Stimulated activated CD8-positive, alpha-beta memory T cell treated with anti-CD3 and anti-CD28 coated beads, Interleukin-7, amount 100 ng/mL, for 4 hours (primary cell): ENCODE results near the gene NAP1L4.

Experiments used
- DNase-seq, 2 donors: peaks; one replicate each; pipeline ENCODE4 v3.0.0-alpha.2; 2020; ENCODE audit warnings: low read depth in 2 of 2

The NAP1L4 gene

DNA sequence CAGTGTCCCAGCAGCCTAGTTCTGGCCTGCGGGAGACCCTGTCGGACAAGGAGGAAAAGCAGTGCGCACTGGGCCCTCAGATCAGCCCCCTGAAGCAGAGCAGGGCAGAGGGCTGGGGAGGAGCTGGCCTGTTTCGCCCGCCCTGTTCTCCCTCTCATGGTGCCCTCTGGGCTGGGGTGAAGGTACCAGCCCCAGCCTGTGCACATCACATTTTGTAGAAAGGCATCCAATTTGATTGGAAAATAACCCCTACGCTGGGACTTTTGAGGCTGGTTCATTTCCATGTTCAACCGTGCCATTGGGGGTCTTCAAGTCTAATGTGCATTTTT, 832 bp upstream of the NAP1L4 start:
- DNase-seq, result no peak

- no peak for DNase-seq
Observed at GRCh38 chr11:2991452-2992233, 486 bp downstream of the NAP1L4 start.

GRCh38 chr11:2990617-2991451, 1.3 kb downstream of the NAP1L4 start:
- DNase-seq, result peak; percentile 12 to 24

GRCh38 chr11:2989551-2989950, 2.6 kb downstream of the NAP1L4 start:
- DNase-seq, result no peak

GRCh38 chr11:2989006-2989405, 3.1 kb downstream of the NAP1L4 start:
- no peak for DNase-seq

GRCh38 chr11:2987881-2988861, 4.0 kb downstream of the NAP1L4 start:
- DNase-seq, result no peak

GRCh38 chr11:2983908-2984307, 8.2 kb downstream of the NAP1L4 start:
- no peak for DNase-seq

DNA sequence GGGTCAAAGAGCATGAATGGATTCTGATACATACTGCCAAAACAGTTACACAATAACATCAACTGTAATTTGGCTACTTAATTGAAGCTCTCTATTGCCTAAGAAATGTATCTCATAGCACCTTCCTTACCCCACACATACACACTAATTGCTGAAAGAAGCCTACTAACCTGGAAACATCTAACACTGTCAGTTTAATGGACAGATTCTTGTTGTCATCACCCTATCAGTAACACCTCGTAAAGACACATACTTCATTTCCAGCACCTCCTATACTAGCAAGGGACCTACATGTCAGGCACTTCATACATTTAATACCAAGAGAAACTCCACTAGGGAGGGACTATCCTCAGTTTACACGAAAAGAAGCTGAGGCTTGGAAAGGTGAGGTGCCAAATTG, 9.9 kb downstream of the NAP1L4 start:
- no peak for DNase-seq

DNA sequence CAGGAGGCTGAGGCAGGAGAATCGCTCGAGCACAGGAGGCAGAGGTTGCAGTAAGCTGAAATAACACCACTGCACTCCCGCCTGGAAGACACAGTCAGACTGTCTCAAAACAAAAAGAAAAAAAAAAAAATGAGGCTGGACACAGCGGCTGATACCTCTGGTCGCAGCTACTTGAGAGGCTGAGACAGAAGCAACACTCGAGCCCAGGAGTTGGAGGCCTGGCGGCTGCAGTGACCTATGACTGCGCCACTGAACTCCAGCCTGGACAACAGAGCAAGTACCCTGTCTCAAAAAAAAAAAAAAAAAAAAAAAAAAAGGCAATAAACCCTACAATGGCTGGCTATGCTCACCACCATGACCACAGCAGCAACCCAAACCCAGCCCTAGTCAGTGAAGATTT, 11.0 kb downstream of the NAP1L4 start:
- DNase-seq, result no peak

GRCh38 chr11:2980168-2980840, 11.8 kb downstream of the NAP1L4 start:
- no peak for DNase-seq

- DNase-seq, result no peak
Observed at GRCh38 chr11:2977113-2977512, 15.0 kb downstream of the NAP1L4 start.

- no peak for DNase-seq
Observed at GRCh38 chr11:2976294-2977063, 15.7 kb downstream of the NAP1L4 start.

DNA sequence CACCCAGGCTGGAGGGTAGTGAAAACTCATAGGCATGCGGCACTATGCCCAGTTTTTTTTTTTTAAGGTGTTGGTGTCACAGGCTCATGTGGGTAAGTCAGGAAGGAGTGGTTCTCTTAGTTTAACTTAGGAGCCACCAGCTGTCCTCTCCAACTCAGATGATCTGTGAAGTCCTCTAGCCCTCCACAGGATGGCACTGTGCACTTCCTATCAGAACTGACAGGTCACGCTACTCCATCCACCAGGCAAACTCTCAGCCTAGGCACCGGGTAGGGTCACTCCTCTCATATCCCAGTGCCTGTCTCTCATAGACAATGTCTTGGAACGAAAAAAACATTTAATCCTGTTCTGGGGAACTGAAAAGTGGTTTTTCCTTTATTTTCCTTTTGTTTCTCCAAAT, 16.5 kb downstream of the NAP1L4 start:
- DNase-seq, result peak in 1 of 2 donors; percentile 16

DNA sequence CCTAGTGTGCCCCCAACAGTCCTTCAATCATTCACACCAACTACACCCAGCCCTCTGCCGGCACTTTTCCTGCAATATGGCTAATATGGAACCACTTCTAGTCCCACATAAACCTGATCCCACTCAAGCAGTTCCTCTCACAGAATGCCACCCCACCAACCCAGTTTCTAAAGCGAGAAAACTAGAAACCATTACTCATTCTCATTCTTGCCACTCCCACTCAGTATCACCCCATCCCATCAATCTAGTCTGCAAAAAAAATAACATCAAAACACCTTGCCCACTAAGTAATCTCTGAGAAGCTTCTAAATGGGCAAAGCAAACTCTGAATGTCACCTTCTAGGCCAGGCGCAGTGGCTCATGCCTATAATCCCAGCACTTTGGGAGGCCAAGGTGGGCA, 17.9 kb downstream of the NAP1L4 start:
- no peak for DNase-seq

- no peak for DNase-seq
Observed at GRCh38 chr11:2968341-2968900, 23.7 kb downstream of the NAP1L4 start.

GRCh38 chr11:2964782-2965181, 27.3 kb downstream of the NAP1L4 start:
- DNase-seq, result no peak

GRCh38 chr11:2963761-2964160, 28.4 kb downstream of the NAP1L4 start:
- no peak for DNase-seq

DNA sequence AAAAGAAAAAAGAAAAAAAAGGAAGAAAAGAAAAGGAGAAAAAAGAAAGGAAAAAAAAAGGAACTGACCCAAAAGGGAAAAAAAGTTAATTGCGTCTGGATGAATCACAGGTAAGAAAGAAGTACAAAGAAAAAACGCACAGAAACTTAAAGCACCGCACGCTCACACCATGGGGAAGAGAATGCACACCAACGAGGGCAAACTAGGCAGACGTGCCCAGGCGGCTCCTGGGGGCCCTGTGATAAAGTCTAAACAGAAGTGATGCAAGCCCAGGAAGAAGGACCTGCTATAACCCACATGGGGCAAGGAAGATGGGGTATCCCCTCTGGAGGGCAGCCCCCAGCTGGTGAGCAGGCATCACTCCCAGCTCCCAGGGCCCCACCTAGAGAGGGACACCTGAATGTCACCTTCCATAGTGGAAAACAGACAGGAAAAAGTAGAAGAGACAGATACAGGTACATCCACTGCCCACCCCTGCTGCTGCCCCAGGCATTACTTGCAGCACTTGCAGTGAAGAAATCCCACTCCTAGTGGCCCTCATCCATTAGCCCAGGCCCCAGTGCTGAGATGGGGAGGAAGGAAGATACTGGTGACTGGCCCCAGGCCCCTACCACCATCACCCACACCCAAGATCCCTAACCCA, 28.9 kb downstream of the NAP1L4 start:
- DNase-seq, result no peak

GRCh38 chr11:2961080-2961479, 31.0 kb downstream of the NAP1L4 start:
- DNase-seq, result no peak

- no peak for DNase-seq
Observed at GRCh38 chr11:2960139-2960538, 32.0 kb downstream of the NAP1L4 start.
